SH-SY5Y (cell line): ENCODE measurements around the gene PTPN6.

Experiments
- GATA2 ChIP-seq: IDR thresholded peaks from 2 replicates; pipeline ENCODE4 v1.6.1; 2011; ENCODE audit warnings: mild to moderate bottlenecking, low read depth, low read length
- GATA3 ChIP-seq: IDR thresholded peaks from 2 replicates; pipeline ENCODE4 v1.6.1; 2011; ENCODE audit warnings: low read depth, mild to moderate bottlenecking, low read length, moderate library complexity

DNA sequence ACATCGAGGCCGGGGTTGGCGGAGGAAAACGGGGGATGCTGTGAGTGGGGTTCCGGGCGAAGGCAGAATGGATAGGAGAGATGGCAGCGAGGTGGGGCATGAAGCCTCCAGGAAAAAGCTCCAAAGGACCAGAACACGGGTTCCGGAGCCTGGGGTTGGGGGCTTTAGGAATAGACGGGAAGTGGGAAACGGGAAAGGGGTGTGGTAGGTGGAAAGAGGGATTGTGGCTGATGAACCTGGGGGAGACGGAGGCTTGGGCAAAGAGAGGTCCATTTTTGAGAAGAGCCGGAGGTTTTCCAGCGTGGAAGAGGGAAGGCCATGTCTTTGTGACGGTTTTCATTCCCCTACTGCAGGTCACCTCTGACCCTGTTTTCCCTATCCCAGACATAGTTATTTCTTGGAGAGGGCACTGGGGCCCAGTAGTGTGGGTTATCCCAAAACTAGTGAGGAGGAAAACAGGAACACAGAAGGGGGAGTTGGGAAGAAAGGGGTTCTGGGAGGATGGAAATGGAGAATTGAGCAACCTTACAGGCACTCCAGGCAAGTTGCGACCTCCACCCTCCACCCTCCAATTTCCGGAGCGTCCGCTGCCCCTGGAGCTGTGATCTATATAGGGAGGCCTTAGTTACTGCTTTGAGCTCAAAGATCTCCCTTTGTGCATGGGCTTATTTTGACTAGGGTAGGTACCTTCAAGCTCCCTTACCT, 22.3 kb upstream of the PTPN6 start:
- TF ChIP-seq GATA2 (no peak), GATA3 (no peak)
